Hematopoietic multipotent progenitor cell treated with erythropoietin and hydrocortisone succinate and interleukin-3 and kit ligand, for 8 days (in vitro differentiated cells): ENCODE measurements around the gene PLEKHG5.
"Not testable (repeated sequence)": the region's sequence is repeated elsewhere in the genome, so short reads cannot be mapped to it uniquely, and the experiment has no call there.

Source experiments
- DNase-seq: peaks from one replicate; pipeline ENCODE4 v3.0.0-alpha.2; 2015

Gene PLEKHG5

DNA sequence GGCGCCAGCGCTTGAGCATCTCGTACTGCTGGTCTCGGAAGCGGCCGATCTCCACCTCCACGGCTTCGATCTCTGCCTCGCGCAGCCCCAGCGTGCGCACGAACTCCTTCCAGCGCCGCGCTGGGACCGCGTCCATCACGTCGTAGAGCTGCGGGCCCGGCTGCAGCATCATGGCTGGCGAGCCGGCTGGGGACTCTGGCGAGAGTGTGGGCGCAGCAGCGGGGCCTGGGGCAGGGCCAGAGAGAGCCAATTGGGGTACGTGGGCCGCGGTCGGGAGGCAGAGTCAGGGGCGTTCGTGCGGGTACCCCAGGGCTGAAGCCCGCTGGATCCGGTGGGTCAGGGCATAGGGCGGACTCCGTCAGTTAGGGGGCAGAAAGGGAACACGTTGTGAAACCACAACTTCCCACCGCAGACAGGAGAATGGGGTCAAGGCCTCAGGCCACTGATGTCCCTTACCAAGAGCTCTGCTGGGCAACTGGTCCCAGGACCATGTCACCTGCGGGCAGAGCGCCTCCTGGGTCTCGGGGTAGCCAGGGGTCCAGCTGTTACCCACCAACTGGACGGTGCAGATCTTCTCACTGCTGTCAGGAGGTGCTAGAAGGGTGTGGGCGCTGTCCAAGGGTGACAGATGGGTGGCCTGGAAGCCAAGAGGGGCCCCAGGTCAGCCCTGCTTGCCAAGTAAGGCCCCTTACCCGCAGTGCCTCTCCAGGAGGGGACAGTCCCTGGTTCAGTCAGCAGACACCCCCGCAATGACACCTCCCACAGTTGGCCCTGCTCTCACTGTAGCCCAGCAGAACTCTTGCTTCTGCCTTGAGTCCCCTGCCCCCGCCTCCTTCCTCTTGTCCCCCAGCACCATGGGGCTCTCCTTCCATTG, 29.7 kb downstream of the PLEKHG5 start:
- DNase-seq: no peak

- no peak for DNase-seq
Observed at GRCh38 chr1:6461051-6461530, 30.4 kb downstream of the PLEKHG5 start.

DNA sequence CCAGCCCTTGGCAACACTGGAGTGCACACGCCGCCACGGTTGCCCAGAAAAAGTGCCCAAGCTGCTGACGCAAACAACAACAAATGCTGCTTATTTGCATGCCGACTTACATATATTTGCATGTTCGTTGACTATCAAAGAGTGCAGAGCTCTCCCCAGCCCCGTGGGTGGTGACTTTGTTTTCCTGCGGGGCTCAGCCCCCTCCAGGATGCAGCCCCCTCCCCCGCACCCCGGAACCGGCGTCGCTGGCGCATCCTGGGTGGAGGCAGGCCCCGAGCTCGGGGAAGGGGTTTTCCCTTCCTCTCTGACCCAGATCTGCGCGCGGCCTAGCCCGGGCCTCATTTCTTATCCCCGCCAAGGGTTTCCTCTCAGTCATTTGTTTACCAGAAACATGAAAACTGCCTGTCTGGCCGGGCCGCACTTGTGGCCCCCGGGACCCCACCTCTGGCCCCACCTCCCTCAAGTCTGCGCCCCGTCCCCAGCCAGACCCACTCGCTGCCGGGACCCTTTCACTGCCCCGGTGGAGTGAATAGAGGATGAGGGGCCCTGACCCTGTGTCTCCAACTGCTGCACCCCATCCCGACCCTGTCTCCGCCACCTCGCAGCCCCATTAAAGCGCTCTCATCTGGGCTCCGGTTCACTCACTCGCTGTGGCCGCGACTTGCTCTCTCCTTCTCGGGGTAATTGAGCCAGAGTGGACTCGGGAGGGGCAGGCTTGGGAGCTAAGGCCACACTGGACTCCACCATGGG, 31.0 kb downstream of the PLEKHG5 start:
- DNase-seq: no peak

GRCh38 chr1:6459850-6460265, 31.6 kb downstream of the PLEKHG5 start:
- no peak for DNase-seq

GRCh38 chr1:6456800-6457466, 34.5 kb downstream of the PLEKHG5 start:
- no peak for DNase-seq

GRCh38 chr1:6455752-6456520, 35.5 kb downstream of the PLEKHG5 start:
- not testable (repeated sequence) for DNase-seq

DNA sequence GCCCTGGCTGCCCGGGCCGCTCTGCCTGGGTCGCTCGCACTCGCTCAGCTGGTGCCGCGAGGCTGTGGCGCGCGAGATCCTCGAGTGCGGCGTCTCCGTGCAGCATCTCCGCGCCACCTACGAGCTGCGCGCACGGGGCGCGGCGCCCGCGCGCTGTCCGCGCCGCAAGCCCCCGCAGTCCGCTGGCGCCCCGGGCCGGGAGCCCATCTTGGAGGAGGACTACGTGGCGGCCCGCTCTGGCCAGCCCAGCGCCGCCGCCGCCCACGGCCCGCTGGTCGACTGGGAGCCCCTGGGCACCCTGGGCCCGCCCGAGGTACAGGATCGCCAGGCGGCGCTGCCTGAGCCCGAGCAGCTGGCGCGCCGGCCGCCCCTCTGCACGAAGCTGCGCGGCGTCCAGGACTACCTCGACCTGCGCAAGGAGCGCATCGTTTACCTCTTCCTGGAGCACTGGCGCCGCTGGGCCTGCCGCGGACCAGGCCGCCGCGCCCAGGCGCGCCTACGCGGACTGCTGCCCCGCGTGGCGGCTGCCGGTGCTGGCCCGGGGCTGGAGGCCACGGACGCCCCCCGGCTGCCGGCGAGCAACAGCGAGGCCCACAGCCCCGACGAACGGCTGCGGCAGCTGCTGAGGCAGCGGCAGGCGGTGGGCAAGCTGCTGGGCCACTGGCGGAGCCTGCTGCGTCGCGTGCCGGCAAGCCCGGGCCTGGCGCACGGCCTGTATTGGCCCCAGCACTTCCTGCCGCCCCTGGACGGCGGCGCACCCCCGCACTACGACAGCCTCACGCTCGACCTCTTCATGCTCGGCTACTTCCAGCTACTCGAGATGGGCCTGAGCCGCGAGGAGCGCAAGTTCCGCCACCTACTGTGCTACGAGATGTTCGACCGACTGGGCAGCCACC, 36.4 kb downstream of the PLEKHG5 start:
- no peak for DNase-seq

DNA sequence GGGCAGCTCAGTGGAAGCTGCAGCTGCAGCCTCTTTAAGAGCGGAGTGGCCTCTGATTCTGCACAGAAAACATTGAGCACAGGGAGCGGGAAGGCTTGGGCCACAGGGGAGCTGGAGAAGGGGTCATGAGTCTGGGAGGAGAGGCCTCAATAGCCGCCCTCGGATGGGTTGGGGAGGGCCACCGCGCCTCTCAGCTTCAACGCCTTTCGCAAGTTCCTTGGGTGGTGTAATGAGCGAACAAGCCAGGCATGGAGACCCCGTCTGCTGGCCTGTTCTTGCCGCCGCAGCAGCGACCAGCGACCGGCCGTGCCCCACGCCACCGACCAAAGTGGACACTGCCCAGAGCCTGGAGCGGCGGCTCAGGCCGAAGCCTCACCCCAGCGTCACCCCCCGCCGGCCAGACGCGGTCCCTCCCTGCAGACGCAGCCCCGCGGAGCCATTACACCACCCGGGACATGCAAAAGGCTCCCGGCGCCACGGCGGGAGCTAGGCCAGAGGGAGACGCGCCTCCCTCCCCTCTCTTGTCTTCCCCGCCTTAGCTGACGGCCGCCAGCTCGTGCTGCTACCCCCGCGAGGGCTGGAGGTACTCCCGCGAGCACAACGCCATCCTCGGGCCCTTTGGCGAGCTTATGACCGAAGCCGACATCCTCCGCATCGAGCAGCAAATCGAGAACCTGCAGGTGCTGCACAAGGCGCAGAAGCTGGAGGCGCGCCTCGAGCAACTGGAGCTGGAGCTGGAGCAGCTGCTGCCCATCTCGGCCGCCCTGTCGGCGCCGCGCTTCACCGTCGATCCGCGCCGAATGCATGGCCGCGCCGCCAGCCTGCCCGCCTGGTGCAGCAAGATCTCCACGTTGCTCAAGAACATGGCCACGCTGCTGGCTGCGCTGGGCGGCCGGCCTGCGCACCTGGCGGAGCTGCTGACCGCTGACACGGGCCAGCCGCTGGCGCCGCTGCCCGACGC, 37.3 kb downstream of the PLEKHG5 start:
- DNase-seq: not testable (repeated sequence)

DNA sequence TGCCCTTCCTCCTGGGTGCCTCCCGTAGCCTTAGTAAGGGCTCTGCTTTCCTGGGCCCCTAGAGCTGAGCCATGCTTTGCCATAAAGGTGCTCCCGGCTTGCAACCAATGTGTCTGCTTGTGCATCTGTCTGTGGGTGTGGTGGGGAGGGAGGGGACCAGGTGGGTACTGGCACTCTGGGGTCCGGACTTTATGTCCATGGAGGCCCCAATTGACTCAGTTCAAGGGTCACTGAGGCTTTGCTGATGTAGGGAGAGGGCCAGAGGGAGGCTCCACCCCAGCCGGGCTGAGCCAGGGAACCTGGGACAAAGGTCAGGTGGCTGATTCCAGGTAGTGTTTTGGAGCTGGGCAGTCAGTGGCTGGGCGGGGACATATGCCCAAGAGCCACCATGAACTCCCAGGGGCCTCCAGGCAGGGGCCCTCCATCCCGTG, 40.5 kb downstream of the PLEKHG5 start:
- no peak for DNase-seq

- not testable (repeated sequence) for DNase-seq
Observed at GRCh38 chr1:6450486-6450885, 41.0 kb downstream of the PLEKHG5 start.

DNA sequence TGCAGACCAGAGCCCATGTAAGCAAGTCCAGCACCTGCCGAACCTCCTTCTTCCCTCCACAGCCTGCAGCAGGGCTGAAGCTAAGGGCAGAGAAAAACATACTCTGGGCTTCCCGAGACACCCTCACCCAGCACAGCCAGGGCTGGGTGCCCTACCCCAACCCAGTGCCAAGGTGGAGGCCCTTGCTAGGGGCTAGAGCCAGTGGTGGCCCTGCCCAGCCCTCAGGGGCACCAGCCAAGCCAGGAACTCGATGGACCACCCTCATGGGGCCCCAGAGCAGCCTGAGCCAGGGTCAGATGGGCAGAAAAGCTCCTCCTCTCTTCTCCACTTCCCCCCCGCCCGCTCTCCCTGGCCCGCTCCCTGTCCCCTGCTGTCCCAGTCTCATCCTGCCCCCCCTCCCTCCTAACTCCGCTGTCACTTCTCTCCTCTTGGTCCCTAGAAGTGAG, 41.4 kb downstream of the PLEKHG5 start:
- DNase-seq: no peak

- no peak for DNase-seq
Observed at GRCh38 chr1:6448749-6449631, 42.5 kb downstream of the PLEKHG5 start.

GRCh38 chr1:6447818-6448748, 43.4 kb downstream of the PLEKHG5 start:
- no peak for DNase-seq

DNA sequence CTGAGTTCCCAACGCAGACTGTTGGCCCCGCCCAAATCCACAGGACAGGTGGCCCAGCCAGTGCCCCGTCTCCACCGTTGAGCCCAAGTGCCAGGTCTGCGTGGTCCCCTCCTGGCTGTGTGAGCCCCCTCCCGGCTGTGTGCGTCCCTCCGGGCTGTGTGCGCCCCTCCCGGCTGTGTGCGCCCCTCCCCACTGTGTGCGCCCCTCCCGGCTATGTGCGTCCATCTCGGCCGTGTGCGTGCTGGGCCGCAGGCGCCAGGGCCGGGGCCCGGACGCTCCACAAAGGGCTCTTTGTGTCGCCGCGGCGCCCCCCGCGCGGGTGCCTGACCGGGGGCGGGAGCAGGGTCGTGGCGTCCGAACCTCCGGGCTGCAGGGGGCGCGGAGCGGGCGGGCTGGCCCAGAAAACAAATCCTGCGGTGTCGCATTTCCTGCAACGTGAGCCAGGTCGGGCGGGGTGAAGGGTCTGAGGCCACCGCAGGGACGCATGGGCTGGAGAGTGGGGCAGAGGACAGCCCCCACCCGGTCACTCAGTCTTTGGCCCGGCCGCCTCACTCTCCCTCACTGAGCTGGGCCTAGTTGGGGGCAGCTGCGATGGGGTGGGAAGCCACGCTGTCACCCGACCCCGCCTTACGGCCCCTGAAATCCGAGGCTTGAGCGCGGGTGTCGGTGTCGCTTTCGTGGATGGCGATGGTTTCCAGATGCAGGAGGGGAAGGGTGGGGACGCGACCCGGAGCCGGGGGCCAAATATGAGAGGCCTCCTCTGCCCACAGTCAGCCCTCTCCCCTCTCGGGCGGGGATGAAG, 44.2 kb downstream of the PLEKHG5 start:
- DNase-seq: no peak

DNA sequence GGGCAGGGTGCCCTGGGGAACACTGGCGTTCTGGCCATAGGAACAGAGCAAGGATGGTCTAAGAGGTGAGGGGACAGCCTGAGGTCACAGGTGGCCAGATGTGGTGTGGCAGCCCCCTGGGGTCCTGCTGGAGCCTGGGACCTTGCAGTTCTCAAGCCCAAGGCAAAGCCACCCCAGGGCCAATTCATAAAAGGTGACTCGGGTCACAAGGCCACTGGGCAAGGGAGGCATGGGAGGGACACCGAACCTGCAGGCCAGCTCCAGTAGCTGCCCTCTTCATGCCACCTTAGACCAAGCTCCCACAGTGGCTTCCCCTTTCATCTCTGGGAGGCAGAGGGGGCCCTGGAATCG, 44.8 kb downstream of the PLEKHG5 start:
- DNase-seq: no peak

- not testable (repeated sequence) for DNase-seq
Observed at GRCh38 chr1:6445929-6446328, 45.5 kb downstream of the PLEKHG5 start.
